ENCODE results near the gene TNFRSF8.

The TNFRSF8 gene

GRCh38 chr1:12189328-12189682 is 126.2 kb downstream of the TNFRSF8 start:
- no peak for DNase-seq (ENCODE audit: low spot score)

- DNase-seq (ENCODE audit: low spot score): no peak
These were observed 128.3 kb downstream of the TNFRSF8 start for GRCh38 chr1:12191242-12192032.
